Stomach (tissue), 4 donors: ENCODE measurements around the gene CTDSPL.

Experiments
- POLR2A ChIP-seq, 4 donors: fragments of 450-650 bp; IDR thresholded peaks; one replicate each; pipeline ENCODE4 v1.6.1; 2016; ENCODE audit warnings: antibody characterized with exemption in 4 of 4, control low read depth in 2 of 4, mild to moderate bottlenecking in 1 of 4, moderate library complexity in 1 of 4
- POLR2AphosphoS5 ChIP-seq, 3 donors: sonication (generic); formaldehyde crosslinking; IDR thresholded peaks; one replicate each; pipeline ENCODE4 v1.6.1; 2016; ENCODE audit warnings: antibody characterized with exemption in 3 of 3
- TF ChIP-seq, protein P1 (sequence below), 7 experiments: fragments of 450-650 bp in 4 of 7; fragments of 200-600 bp in 3 of 7; sonication (generic) in 3 of 7; IDR thresholded peaks; one replicate each; pipeline ENCODE4 v1.5.1; 2016 to 2019; ENCODE audit warnings: antibody characterized with exemption in 7 of 7, control low read depth in 2 of 7, mild to moderate bottlenecking in 1 of 7

DNA sequence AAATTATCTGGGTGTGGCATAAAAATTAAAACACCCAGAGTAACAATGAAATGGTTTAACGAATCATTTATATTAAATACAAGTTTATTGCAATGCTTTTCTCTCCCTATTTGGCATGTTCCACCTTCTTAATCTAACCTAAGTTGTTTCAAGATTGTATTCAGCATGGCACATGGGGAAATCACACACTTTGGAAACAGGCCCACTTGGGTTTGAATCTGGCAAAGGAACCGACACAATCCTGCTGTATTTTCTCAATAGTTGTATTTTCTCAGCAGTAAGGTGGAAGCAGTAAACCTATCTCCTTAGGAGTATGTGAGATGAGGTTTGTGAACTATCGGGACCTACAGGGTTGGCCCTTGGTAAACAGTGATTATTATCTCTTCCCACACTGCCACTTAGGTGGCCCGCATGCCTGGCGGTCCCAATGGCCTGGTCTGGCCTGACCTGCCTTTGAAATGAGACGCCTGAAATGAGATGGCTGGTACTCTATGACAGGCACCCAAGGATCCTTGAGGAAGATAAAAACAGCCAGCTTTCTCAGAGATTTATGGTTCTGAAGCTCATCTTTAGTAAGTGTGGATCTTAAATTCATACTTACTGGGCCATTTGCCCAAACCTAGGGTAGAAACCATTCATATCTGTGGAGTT, 83.6 kb downstream of the CTDSPL start:
- TF ChIP-seq, protein P1, sequence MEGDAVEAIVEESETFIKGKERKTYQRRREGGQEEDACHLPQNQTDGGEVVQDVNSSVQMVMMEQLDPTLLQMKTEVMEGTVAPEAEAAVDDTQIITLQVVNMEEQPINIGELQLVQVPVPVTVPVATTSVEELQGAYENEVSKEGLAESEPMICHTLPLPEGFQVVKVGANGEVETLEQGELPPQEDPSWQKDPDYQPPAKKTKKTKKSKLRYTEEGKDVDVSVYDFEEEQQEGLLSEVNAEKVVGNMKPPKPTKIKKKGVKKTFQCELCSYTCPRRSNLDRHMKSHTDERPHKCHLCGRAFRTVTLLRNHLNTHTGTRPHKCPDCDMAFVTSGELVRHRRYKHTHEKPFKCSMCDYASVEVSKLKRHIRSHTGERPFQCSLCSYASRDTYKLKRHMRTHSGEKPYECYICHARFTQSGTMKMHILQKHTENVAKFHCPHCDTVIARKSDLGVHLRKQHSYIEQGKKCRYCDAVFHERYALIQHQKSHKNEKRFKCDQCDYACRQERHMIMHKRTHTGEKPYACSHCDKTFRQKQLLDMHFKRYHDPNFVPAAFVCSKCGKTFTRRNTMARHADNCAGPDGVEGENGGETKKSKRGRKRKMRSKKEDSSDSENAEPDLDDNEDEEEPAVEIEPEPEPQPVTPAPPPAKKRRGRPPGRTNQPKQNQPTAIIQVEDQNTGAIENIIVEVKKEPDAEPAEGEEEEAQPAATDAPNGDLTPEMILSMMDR (IDR thresholded peaks at IDR 0.05), result no peak
- TF ChIP-seq POLR2AphosphoS5 (IDR thresholded peaks at IDR 0.05) (no peak), POLR2A (IDR thresholded peaks at IDR 0.05) (no peak)
